ENCODE results near the gene GLRA1.
A peak's percentile ranks its signal among the peaks of the same experiment; 100 is the strongest.

GLRA1 gene

DNA sequence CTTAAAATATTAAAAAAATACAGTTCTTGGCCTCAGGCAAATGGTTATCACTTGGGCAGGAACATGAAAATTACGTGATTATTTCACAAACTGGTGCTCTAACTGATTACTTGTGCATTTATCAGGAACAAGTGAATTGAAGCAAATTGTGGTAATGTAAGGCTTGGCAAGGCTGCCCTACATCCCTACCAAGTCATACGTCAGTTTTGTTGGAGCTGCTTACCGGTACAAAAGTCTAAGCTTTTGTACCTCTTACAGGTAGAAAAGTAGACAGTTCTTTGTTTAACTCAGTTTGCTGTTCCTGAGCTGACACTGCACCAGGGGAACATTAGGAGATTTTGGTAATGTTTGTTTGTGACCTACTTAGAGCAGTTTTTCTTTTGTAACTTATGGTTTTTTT is 150.7 kb downstream of the GLRA1 start:
- TF ChIP-seq, protein P1, sequence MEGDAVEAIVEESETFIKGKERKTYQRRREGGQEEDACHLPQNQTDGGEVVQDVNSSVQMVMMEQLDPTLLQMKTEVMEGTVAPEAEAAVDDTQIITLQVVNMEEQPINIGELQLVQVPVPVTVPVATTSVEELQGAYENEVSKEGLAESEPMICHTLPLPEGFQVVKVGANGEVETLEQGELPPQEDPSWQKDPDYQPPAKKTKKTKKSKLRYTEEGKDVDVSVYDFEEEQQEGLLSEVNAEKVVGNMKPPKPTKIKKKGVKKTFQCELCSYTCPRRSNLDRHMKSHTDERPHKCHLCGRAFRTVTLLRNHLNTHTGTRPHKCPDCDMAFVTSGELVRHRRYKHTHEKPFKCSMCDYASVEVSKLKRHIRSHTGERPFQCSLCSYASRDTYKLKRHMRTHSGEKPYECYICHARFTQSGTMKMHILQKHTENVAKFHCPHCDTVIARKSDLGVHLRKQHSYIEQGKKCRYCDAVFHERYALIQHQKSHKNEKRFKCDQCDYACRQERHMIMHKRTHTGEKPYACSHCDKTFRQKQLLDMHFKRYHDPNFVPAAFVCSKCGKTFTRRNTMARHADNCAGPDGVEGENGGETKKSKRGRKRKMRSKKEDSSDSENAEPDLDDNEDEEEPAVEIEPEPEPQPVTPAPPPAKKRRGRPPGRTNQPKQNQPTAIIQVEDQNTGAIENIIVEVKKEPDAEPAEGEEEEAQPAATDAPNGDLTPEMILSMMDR (IDR thresholded peaks at IDR 0.05; ENCODE audit: low read length, missing control alignments), result no peak
- peak overlapping the region; percentile 76 for H3K4me3 ChIP-seq (replicated peaks; ENCODE audit: low read depth, low read length)
- no peak for DNase-seq (ENCODE audit: low read depth)

DNA sequence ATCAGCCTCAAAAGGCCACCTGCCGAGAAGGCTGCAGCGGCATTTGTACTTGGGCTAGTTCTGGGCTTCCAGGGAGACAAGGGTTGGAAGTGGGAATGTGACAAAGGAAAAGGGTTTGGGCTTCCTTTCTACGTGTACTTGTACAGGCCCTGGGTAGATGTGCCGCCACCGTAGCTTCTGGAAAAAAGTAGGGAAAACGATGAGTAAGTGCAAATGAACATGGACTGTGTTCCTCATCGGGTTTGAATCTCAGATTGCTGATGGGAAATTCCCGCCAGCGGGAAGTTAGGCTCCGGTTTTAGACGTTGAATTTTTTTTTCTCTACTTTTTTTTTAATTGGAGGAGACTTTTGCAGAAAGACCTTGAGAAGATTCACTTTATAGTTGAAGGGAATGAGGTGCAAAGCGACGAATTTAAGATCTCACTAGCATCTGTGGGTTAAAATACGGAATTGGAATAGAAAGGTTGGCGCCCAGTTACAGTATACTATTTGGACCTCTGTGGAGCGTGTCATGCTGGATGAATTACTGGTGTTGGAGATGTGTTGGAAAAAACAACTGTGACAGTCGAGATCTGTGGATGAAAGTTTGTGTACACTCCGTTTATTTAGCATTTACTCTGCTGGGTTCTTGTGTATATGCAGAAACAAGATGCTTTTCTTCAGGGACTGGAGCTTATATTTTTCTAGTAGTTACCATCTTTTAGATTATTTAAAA is 151.6 kb downstream of the GLRA1 start:
- peak overlapping the region; percentile 76 for H3K4me3 ChIP-seq (replicated peaks; ENCODE audit: low read depth, low read length)
- TF ChIP-seq, protein P1 (IDR thresholded peaks at IDR 0.05; ENCODE audit: low read length, missing control alignments), result no peak
- peak; percentile 25 for DNase-seq (ENCODE audit: low read depth)

Data from fibroblast of pulmonary artery (primary cell).